Uterus (tissue), 2 donors: Measurements from ENCODE around the gene ISL1.

Experiments used
- CTCF ChIP-seq, 4 experiments: fragments of 200-600 bp in 2 of 4; fragments of 450-650 bp in 2 of 4; sonication (generic) in 2 of 4; IDR thresholded peaks; one replicate each; pipeline ENCODE4 v1.5.1; 2016 to 2019; ENCODE audit warnings: antibody characterized with exemption in 4 of 4, mild to moderate bottlenecking in 2 of 4, moderate library complexity in 1 of 4
- POLR2A ChIP-seq, 2 donors: fragments of 450-650 bp; IDR thresholded peaks; one replicate each; pipeline ENCODE4 v1.6.1; 2016; ENCODE audit warnings: antibody characterized with exemption in 2 of 2, mild to moderate bottlenecking in 1 of 2, moderate library complexity in 1 of 2

- TF ChIP-seq CTCF (IDR thresholded peaks at IDR 0.05) (no peak), POLR2A (IDR thresholded peaks at IDR 0.05) (no peak)
Measured at GRCh38 chr5:51388488-51389287, 5.4 kb downstream of the ISL1 start.
